Right lobe of liver (tissue), 4 donors: ENCODE results near the gene S1PR4.

Source experiments
- CTCF ChIP-seq, 4 donors: fragments of 200-600 bp in 3 of 4; fragments of 450-650 bp in 1 of 4; IDR thresholded peaks; one replicate each; pipeline versions ENCODE4 v1.5.1 to v1.8.0; 2016 to 2022; ENCODE audit warnings: antibody characterized with exemption in 4 of 4, mild to moderate bottlenecking in 2 of 4
- POLR2A ChIP-seq: fragments of 450-650 bp; IDR thresholded peaks from one replicate; pipeline ENCODE4 v1.6.1; 2017; ENCODE audit warnings: antibody characterized with exemption, mild to moderate bottlenecking
- donor health status: DM: no; HTN: no; CAD: no.
- donor health status: DM: no; HTN: no; CAD: no.
- donor health status: DM: no; HTN: yes; CAD: no.

- TF ChIP-seq CTCF (IDR thresholded peaks at IDR 0.05) (no peak), POLR2A (no peak)
These were observed 26.2 kb downstream of the S1PR4 start for GRCh38 chr19:3204646-3205275.
